ENCODE measurements around the gene NOS3. TPM values are rescaled to one million over a fixed set of nuclear protein-coding genes. Genes with fewer than 3 reads are reported as not detected.

The NOS3 gene
- total and polyA plus RNA-seq, 2 donors from 2014 or later: 9.3 to 51.7 TPM

DNA sequence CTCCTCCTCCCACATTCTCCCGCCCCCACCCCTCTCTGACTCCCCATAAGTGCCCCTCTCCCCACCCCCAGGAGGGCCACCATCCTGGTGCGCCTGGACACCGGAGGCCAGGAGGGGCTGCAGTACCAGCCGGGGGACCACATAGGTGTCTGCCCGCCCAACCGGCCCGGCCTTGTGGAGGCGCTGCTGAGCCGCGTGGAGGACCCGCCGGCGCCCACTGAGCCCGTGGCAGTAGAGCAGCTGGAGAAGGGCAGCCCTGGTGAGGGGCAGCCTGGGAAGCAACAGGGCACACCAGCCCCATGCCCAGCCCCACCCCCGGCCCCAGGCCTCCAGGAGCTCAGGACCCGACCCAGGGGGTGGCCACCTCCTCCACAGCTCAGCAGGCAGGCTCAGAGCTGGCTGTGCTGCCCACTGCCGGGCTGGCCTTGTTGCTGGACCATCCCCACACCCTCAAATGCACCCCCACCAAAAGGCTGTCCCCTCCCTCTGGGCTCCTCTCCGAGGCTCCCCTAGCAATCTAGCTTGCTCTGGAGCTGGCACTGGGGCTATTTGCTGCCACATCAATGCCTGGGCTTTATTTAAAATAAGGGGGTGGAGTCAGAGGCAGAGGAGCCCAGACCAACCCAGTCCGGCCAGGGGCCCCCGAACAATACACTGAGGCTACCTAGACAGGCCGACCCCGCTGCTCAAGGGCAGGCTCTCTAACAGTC, 18.7 kb downstream of the NOS3 start:
- no peak for TF ChIP-seq CTCF (IDR thresholded peaks at IDR 0.05; ENCODE audit: borderline replicate concordance, extremely low read depth, insufficient read depth)
- FAIRE-seq (no peak), DNase-seq (peak in 2 of 5 donors; percentile 71 to 76)
- no peak overlapping the region for H3K27ac ChIP-seq (ENCODE audit: low read depth in 2 of 2, low read length in 2 of 2)
- H3K9me3 ChIP-seq (ENCODE audit: control insufficient read depth in 2 of 3, insufficient read depth in 1 of 3, low read length in 3 of 3): no peaks in the 10 kb centered on the region
- H3K9ac ChIP-seq (ENCODE audit: low read length in 3 of 3): no peak overlapping the region
- no peaks in the 10 kb centered on the region for H3K36me3 ChIP-seq (ENCODE audit: control insufficient read depth in 2 of 3, insufficient read depth in 3 of 3, low read length in 3 of 3)
- peaks cover 0 to 20% (median 0%) of the 10 kb centered on the region in 3 donors for H3K4me1 ChIP-seq (ENCODE audit: control insufficient read depth in 2 of 3, insufficient read depth in 2 of 3, low read depth in 1 of 3, low read length in 3 of 3)
- peaks cover 3% of the 10 kb centered on the region for H3K27me3 ChIP-seq (ENCODE audit: control insufficient read depth, insufficient read depth, low read length)
- H3K4me3 ChIP-seq (ENCODE audit: low read length in 3 of 3): no peak overlapping the region
- intact Hi-C loops (cut with DNase I): no loop called here

DNA sequence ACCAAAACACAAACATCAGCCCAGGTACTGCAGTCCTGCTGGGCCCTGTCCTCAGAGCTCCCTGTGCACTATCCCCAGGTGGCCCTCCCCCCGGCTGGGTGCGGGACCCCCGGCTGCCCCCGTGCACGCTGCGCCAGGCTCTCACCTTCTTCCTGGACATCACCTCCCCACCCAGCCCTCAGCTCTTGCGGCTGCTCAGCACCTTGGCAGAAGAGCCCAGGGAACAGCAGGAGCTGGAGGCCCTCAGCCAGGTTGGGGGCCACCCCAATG, 19.2 kb downstream of the NOS3 start:
- TF ChIP-seq CTCF (IDR thresholded peaks at IDR 0.05; ENCODE audit: borderline replicate concordance, extremely low read depth, insufficient read depth): no peak
- H3K4me1 ChIP-seq (ENCODE audit: control insufficient read depth in 2 of 3, insufficient read depth in 2 of 3, low read depth in 1 of 3, low read length in 3 of 3): peaks cover 0 to 20% (median 0%) of the 10 kb centered on the region in 3 donors
- no peak overlapping the region for H3K4me3 ChIP-seq (ENCODE audit: low read length in 3 of 3)
- peaks cover 3% of the 10 kb centered on the region for H3K27me3 ChIP-seq (ENCODE audit: control insufficient read depth, insufficient read depth, low read length)
- no peak overlapping the region for H3K27ac ChIP-seq (ENCODE audit: low read depth in 2 of 2, low read length in 2 of 2)
- no peak overlapping the region for H3K9ac ChIP-seq (ENCODE audit: low read length in 3 of 3)
- H3K9me3 ChIP-seq (ENCODE audit: control insufficient read depth in 2 of 3, insufficient read depth in 1 of 3, low read length in 3 of 3): no peaks in the 10 kb centered on the region
- intact Hi-C loops (cut with DNase I): no loop called here
- no peaks in the 10 kb centered on the region for H3K36me3 ChIP-seq (ENCODE audit: control insufficient read depth in 2 of 3, insufficient read depth in 3 of 3, low read length in 3 of 3)
- FAIRE-seq: no peak
- DNase-seq: peak in 1 of 5 donors; percentile 71

DNA sequence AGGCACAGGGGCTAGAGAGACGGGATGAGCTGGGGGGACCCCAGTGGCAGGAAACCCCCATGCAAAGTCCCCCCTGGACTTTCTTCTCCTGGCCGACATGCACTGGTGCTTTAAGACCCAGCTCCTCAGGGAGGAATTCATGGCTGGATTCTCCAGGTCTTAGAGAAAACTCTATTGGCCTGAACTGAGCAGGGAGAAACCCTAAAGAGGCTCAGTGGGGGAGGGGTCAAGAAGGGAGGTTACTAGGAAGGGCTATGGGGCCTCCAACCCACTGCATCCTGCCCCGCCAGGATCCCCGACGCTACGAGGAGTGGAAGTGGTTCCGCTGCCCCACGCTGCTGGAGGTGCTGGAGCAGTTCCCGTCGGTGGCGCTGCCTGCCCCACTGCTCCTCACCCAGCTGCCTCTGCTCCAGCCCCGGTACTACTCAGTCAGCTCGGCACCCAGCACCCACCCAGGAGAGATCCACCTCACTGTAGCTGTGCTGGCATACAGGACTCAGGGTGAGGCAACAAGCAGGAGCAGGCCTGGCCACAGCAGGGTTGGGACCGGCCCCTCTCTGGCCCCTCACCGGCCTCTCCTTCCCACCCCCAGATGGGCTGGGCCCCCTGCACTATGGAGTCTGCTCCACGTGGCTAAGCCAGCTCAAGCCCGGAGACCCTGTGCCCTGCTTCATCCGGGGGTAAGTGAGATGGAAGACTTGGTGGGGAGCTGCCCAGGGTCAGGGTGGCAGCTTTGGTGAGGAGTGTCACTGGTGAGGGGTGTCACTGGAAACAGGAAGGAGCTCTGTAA, 19.7 kb downstream of the NOS3 start:
- Histone ChIP-seq H3K9ac (ENCODE audit: low read length in 3 of 3) (no peak overlapping the region), H3K9me3 (ENCODE audit: control insufficient read depth in 2 of 3, insufficient read depth in 1 of 3, low read length in 3 of 3) (no peaks in the 10 kb centered on the region), H3K4me3 (ENCODE audit: low read length in 3 of 3) (no peak overlapping the region), H3K36me3 (ENCODE audit: control insufficient read depth in 2 of 3, insufficient read depth in 3 of 3, low read length in 3 of 3) (no peaks in the 10 kb centered on the region), H3K4me1 (ENCODE audit: control insufficient read depth in 2 of 3, insufficient read depth in 2 of 3, low read depth in 1 of 3, low read length in 3 of 3) (peaks cover 0 to 20% (median 0%) of the 10 kb centered on the region in 3 donors), H3K27ac (ENCODE audit: low read depth in 2 of 2, low read length in 2 of 2) (no peak overlapping the region), H3K27me3 (ENCODE audit: control insufficient read depth, insufficient read depth, low read length) (peaks cover 3% of the 10 kb centered on the region)
- DNase-seq (peak; percentile 46 to 84 (median 71)), FAIRE-seq (no peak)
- intact Hi-C loops (cut with DNase I): no loop called here
- TF ChIP-seq CTCF (IDR thresholded peaks at IDR 0.05; ENCODE audit: borderline replicate concordance, extremely low read depth, insufficient read depth): no peak
